ENCODE results near the gene NUCB1.
"Not testable (repeated sequence)": the region's sequence is repeated elsewhere in the genome, so short reads cannot be mapped to it uniquely, and the experiment has no call there.

Gene NUCB1

GRCh38 chr19:48926909-48927308 is 26.8 kb downstream of the NUCB1 start:
- no peak for TF ChIP-seq ZNF274 (IDR thresholded peaks at IDR 0.05; ENCODE audit: low read depth, low read length)
- H3K4me3 ChIP-seq (ENCODE audit: low read length), result no peak overlapping the region

GRCh38 chr19:48927692-48928091 is 27.6 kb downstream of the NUCB1 start:
- H3K4me3 ChIP-seq (ENCODE audit: low read length), result not testable (repeated sequence)

DNA sequence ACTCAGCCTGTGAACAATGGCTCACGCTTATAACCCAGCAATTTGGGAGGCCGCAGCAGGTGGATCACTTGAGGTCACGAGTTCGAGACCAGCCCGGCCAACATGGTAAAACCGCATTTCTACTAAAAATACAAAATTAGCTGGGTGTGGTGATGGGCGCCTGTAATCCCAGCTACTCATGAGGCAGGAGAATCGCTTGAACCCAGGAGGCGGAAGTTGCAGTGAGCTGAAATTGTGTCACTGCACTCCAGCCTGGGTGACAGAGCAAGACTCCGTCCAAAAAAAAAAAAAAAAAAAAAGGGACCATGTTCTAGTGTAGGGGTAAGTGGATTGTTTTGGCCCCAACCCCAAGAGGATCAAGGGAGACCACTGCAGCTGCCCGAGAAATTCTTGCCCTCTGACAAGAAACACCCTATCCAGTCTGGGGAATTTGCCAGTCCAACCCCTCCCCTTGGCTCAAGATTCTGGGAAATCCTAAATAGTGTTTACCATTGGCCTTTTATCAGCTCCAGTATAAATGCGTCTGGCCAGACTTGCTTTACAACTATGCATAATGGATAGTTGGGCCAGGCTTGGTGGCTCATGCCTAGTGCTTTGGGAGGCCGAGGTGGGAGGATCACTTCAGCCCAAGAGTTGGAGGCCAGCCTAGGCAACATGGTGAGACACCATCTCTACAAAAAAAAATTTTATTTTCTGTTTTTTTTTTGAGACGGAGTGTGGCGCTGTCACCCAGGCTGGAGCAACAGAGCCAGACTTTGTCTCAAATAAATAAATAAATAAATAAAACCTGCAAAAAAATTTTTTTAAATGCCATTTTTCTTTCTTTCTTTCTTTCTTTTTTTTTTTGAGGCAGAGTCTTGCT is 28.3 kb downstream of the NUCB1 start:
- H3K4me3 ChIP-seq (ENCODE audit: low read length), result no peak overlapping the region
- TF ChIP-seq ZNF274 (IDR thresholded peaks at IDR 0.05; ENCODE audit: low read depth, low read length), result no peak

DNA sequence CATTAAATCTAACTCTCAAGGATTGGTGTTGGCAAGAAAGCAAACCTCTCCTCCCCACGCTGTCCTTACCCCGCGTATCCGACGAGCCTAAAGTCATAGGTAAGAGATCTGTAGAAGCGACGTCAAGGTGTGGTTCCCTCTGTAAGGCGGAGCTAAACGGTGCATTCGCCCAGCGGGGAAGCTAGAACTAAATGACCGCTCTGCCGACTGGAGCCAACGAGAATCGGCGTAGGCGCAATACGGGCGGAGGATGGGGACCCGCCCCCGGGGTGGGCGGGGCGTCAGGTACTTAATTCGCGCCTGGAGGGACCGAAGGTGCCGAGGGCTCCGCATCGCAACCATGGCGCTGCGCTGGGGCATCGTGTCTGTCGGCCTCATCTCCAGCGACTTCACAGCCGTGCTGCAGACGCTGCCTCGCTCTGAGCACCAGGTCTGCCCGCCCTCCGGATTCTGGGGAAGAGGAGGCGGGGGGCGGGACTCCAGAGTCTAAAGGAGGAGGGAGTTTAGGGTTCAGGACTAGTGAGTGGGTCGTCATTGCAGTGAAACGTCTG is 33.3 kb downstream of the NUCB1 start, which contains the start of gene DHDH:
Gene DHDH, plus strand, starts transcription at position 318 of the 551 bp plus-strand sequence. Its CDS starts 23 bp downstream, at position 341.
- H3K4me3 ChIP-seq (ENCODE audit: low read length), result peak within 1 kb of the TSS; percentile 1; the same call in 1 of the 2 replicates
- TF ChIP-seq ZNF274 (IDR thresholded peaks at IDR 0.05; ENCODE audit: low read depth, low read length), result no peak

DNA sequence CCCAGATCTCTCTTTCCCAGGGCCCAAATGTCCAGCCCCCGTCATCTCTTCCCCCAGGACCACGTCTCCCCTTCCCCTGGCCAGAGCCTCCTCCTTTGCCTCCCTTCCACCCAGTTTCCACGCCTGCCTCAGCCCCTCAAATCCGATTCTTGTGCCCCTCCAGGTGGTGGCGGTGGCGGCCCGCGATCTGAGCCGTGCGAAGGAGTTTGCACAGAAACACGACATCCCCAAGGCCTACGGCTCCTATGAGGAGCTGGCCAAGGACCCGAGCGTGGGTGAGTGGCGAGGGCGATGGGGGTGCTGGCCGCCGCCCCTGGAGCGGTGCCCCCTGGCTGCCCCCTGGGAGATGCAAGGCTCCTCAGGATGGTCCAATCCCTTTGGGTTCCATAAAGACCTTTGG is 34.7 kb downstream of the NUCB1 start:
- no peak for TF ChIP-seq ZNF274 (IDR thresholded peaks at IDR 0.05; ENCODE audit: low read depth, low read length)
- no peak overlapping the region for H3K4me3 ChIP-seq (ENCODE audit: low read length)

DNA sequence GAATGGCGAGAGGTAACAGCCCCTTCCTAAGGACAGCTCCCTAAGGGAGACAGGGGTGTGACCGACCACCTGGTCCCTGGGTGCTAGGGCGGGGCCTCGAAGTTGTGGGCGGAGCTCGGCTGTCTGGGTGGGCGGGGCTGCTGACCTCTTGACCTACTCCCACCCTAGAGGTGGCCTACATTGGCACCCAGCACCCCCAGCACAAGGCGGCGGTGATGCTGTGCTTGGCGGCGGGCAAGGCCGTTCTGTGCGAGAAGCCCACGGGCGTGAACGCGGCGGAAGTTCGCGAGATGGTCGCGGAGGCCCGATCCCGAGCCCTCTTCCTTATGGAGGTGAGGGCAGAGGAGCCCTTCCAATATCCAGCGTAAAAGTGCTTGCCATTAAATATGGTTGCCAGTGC is 35.8 kb downstream of the NUCB1 start:
- H3K4me3 ChIP-seq (ENCODE audit: low read length), result no peak overlapping the region
- TF ChIP-seq ZNF274 (IDR thresholded peaks at IDR 0.05; ENCODE audit: low read depth, low read length), result no peak

GRCh38 chr19:48938256-48938655 is 38.1 kb downstream of the NUCB1 start:
- no peak for TF ChIP-seq ZNF274 (IDR thresholded peaks at IDR 0.05; ENCODE audit: low read depth, low read length)

GRCh38 chr19:48940902-48941301 is 40.8 kb downstream of the NUCB1 start:
- TF ChIP-seq ZNF274 (IDR thresholded peaks at IDR 0.05; ENCODE audit: low read depth, low read length), result no peak
- no peak overlapping the region for H3K4me3 ChIP-seq (ENCODE audit: low read length)

More at GRCh38 chr19:48938256-48938655, 38.1 kb downstream of the NUCB1 start:
- no peak overlapping the region for H3K4me3 ChIP-seq (ENCODE audit: low read length)

GRCh38 chr19:48943081-48943480 is 43.0 kb downstream of the NUCB1 start:
- no peak for TF ChIP-seq ZNF274 (IDR thresholded peaks at IDR 0.05; ENCODE audit: low read depth, low read length)

GRCh38 chr19:48945415-48945814 is 45.3 kb downstream of the NUCB1 start:
- no peak overlapping the region for H3K4me3 ChIP-seq (ENCODE audit: low read length)
- no peak for TF ChIP-seq ZNF274 (IDR thresholded peaks at IDR 0.05; ENCODE audit: low read depth, low read length)

More at GRCh38 chr19:48943081-48943480, 43.0 kb downstream of the NUCB1 start:
- H3K4me3 ChIP-seq (ENCODE audit: low read length), result no peak overlapping the region

DNA sequence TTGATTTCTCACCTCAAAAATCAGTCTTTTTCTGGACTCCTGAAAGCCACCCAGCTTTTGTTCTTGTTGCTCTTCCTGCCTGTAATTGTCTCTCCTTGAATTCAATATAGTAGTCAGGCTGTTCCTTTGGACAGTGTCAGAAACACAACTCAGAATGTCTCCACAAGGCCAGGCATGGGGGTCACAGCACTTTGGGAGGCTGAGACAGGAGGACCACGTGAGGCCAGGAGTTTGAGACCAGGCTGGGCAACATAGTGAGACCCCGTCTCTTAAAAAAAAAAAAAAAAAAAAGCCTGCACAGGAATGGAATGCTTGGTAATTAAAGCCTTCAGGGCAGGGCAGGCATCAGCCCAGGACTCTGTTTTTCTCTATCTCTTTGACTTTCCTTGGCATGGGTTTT is 45.7 kb downstream of the NUCB1 start:
- no peak for TF ChIP-seq ZNF274 (IDR thresholded peaks at IDR 0.05; ENCODE audit: low read depth, low read length)
- no peak overlapping the region for H3K4me3 ChIP-seq (ENCODE audit: low read length)

DNA sequence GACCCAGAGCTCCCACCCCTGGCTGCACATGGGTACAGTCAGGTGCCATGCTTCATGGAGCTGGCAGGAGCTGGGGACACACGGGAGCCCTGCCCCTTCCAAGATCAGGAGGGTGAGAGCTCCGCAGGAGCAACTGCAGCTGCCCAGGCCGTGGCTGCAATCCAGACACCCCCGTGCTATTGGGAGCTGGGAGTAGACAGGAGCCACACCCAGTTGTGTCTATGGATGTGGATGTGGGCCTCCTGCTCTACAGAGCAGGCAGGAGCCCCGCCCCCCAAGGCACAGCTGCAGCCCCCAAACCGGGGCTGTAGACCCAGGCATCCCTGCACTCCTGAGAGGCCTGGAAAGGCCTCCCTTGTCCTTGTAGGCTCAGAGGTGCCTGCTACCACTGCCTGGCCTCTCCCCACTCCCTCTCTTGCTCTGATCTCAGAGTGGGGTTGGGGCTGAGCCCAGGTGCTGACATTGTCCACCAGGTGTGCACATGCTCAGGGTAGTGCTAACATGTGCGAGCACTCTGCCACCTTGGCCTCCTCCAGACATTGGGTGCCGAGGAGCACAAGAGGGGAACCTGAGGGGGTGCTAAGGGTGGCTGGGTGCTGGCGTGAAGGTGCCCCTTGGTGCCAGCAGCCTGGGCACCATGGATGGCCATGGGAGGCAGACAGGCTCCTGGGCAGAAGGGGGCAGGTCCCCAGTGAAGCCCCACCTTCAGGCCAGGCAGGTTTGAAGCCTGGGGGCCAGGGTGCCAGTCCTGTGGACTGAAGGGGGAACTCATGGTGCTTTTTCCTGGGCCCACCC is 46.5 kb downstream of the NUCB1 start:
- H3K4me3 ChIP-seq (ENCODE audit: low read length), result no peak overlapping the region
- TF ChIP-seq ZNF274 (IDR thresholded peaks at IDR 0.05; ENCODE audit: low read depth, low read length), result no peak

GRCh38 chr19:48947258-48947542 is 47.1 kb downstream of the NUCB1 start:
- H3K4me3 ChIP-seq (ENCODE audit: low read length), result no peak overlapping the region
- no peak for TF ChIP-seq ZNF274 (IDR thresholded peaks at IDR 0.05; ENCODE audit: low read depth, low read length)

GRCh38 chr19:48950159-48950558 is 50.0 kb downstream of the NUCB1 start:
- TF ChIP-seq ZNF274 (IDR thresholded peaks at IDR 0.05; ENCODE audit: low read depth, low read length), result no peak

More at GRCh38 chr19:48950159-48950558, 50.0 kb downstream of the NUCB1 start:
- no peak overlapping the region for H3K4me3 ChIP-seq (ENCODE audit: low read length)

All from GM08714 (cell line).